Measurements from ENCODE around the gene OR2A14.
"Not testable (repeated sequence)": the region's sequence is repeated elsewhere in the genome, so short reads cannot be mapped to it uniquely, and the experiment has no call there.

The OR2A14 gene

GRCh38 chr7:144122876-144123275 lies at the start of gene OR2A14:
Gene OR2A14, plus strand, starts transcription at chr7:144123176. Its CDS starts 5,937 bp downstream, at chr7:144129113.
- no peak for DNase-seq

GRCh38 chr7:144074374-144074773 lies 48.6 kb upstream of the OR2A14 start:
- DNase-seq: no peak

- DNase-seq: no peak
Measured at GRCh38 chr7:144085978-144086377, 37.0 kb upstream of the OR2A14 start, which contains the start of gene OR2A12. Gene OR2A12, plus strand, starts transcription at chr7:144086278. Its CDS starts 8,830 bp downstream, at chr7:144095108.

GRCh38 chr7:144086730-144087129 lies 36.2 kb upstream of the OR2A14 start:
- DNase-seq: no peak

GRCh38 chr7:144087230-144087629 lies 35.7 kb upstream of the OR2A14 start:
- DNase-seq: no peak

- no peak for DNase-seq
Measured at GRCh38 chr7:144090667-144091066, 32.3 kb upstream of the OR2A14 start.

GRCh38 chr7:144098776-144099175 lies 24.2 kb upstream of the OR2A14 start:
- DNase-seq: no peak

GRCh38 chr7:144100607-144101006 lies 22.4 kb upstream of the OR2A14 start:
- DNase-seq: no peak

GRCh38 chr7:144102041-144102440 lies 20.9 kb upstream of the OR2A14 start:
- no peak for DNase-seq

- no peak for DNase-seq
Measured at GRCh38 chr7:144105211-144105610, 17.8 kb upstream of the OR2A14 start.

GRCh38 chr7:144109283-144109682 lies 13.7 kb upstream of the OR2A14 start, which contains the start of gene OR2A2:
Gene OR2A2, plus strand, starts transcription at chr7:144109583. Its CDS starts 0 bp downstream, at chr7:144109583.
- no peak for DNase-seq

GRCh38 chr7:144110272-144110671 lies 12.7 kb upstream of the OR2A14 start:
- DNase-seq: no peak

GRCh38 chr7:144113651-144114050 lies 9.3 kb upstream of the OR2A14 start:
- no peak for DNase-seq

- DNase-seq: no peak
Measured at GRCh38 chr7:144118341-144118740, 4.6 kb upstream of the OR2A14 start.

- DNase-seq: peak; percentile 83
Measured at GRCh38 chr7:144127714-144128334, 4.8 kb downstream of the OR2A14 start.

GRCh38 chr7:144129601-144130000 lies 6.6 kb downstream of the OR2A14 start:
- not testable (repeated sequence) for DNase-seq

- DNase-seq: no peak
Measured at GRCh38 chr7:144130730-144131129, 7.8 kb downstream of the OR2A14 start.

- DNase-seq: no peak
Measured at GRCh38 chr7:144132262-144132661, 9.3 kb downstream of the OR2A14 start.

- no peak for DNase-seq
Measured at GRCh38 chr7:144133307-144133706, 10.3 kb downstream of the OR2A14 start.

GRCh38 chr7:144134116-144134515 lies 11.1 kb downstream of the OR2A14 start:
- no peak for DNase-seq

- no peak for DNase-seq
Measured at GRCh38 chr7:144137501-144137900, 14.5 kb downstream of the OR2A14 start.

GRCh38 chr7:144142187-144142586 lies 19.2 kb downstream of the OR2A14 start:
- no peak for DNase-seq

- no peak for DNase-seq
Measured at GRCh38 chr7:144144426-144144825, 21.4 kb downstream of the OR2A14 start.

GRCh38 chr7:144148224-144148827 lies 25.4 kb downstream of the OR2A14 start:
- DNase-seq: no peak

- DNase-seq: no peak
Measured at GRCh38 chr7:144158861-144159260, 35.9 kb downstream of the OR2A14 start.

Measured in activated T-cell treated with anti-CD3 and anti-CD28 coated beads for 4 hours (primary cell).